HepG2 (cell line): ENCODE data around the gene TPPP2. TPM values are rescaled to one million over a fixed set of nuclear protein-coding genes. Genes with fewer than 3 reads are reported as not detected.
A peak's percentile ranks its signal among the peaks of the same experiment; 100 is the strongest.

Experiments used
- ATRX ChIP-seq: sonication (generic); formaldehyde crosslinking; IDR thresholded peaks from 2 replicates; pipeline ENCODE4 v1.4.0; 2020; ENCODE audit warnings: missing genetic modification reagents, borderline replicate concordance
- ERF ChIP-seq: IDR thresholded peaks from 2 replicates; pipeline ENCODE4 v1.6.1; 2018; ENCODE audit warnings: missing biosample characterization, missing genetic modification reagents
- GATAD1 ChIP-seq: IDR thresholded peaks from 2 replicates; pipeline ENCODE4 v1.6.1; 2016; ENCODE audit warnings: missing genetic modification reagents, missing compliant biosample characterization
- ISX ChIP-seq: sonication (generic); formaldehyde crosslinking; conservative IDR thresholded peaks from 2 replicates; pipeline ENCODE4 v1.5.0; 2020; ENCODE audit warnings: missing genetic modification reagents
- JUN ChIP-seq: sonication (generic); formaldehyde crosslinking; IDR thresholded peaks from 2 replicates; pipeline ENCODE4 v1.4.0; 2020; ENCODE audit warnings: mild to moderate bottlenecking, missing genetic modification reagents
- KLF16 ChIP-seq, 2 experiments: sonication (generic) in 1 of 2; formaldehyde crosslinking in 1 of 2; IDR thresholded peaks; 2 replicates each; pipeline versions ENCODE4 v1.6.1 to v1.8.0; 2016 to 2023; ENCODE audit warnings: missing genetic modification reagents in 2 of 2, missing compliant biosample characterization in 1 of 2
- NFYC ChIP-seq: IDR thresholded peaks from 2 replicates; pipeline ENCODE4 v1.6.1; 2016; ENCODE audit warnings: missing genetic modification reagents, missing compliant biosample characterization
- PAXIP1 ChIP-seq: sonication (generic); formaldehyde crosslinking; conservative IDR thresholded peaks from 2 replicates; pipeline ENCODE4 v1.4.0; 2020; ENCODE audit warnings: mild to moderate bottlenecking, missing genetic modification reagents, moderate library complexity
- PHF5A ChIP-seq: IDR thresholded peaks from one replicate; pipeline ENCODE4 v1.6.1; 2018; ENCODE audit warnings: low read depth, missing genetic modification reagents; ENCODE audit not compliant: unreplicated experiment
- POGK ChIP-seq: sonication (generic); formaldehyde crosslinking; conservative IDR thresholded peaks from 2 replicates; pipeline ENCODE4 v1.8.0; 2022; ENCODE audit warnings: mild to moderate bottlenecking, moderate library complexity, missing genetic modification reagents
- SMAD1 ChIP-seq: sonication (generic); formaldehyde crosslinking; IDR thresholded peaks from 2 replicates; pipeline ENCODE4 v1.4.0; 2020; ENCODE audit warnings: missing genetic modification reagents, low read depth, mild to moderate bottlenecking, borderline replicate concordance
- SRSF1 ChIP-seq: fragments of 200-400 bp; formaldehyde crosslinking; optimal IDR thresholded peaks from 2 replicates; pipeline ENCODE3; 2017; ENCODE audit warnings: mild to moderate bottlenecking, low read depth, low read length, moderate library complexity
- TARDBP ChIP-seq: sonication (generic); formaldehyde crosslinking; IDR thresholded peaks from 2 replicates; pipeline ENCODE4 v1.8.0; 2022; ENCODE audit warnings: mild to moderate bottlenecking, missing genetic modification reagents
- THAP7 ChIP-seq: sonication (generic); formaldehyde crosslinking; IDR thresholded peaks from 2 replicates; pipeline ENCODE4 v1.8.1; 2023; ENCODE audit warnings: mild to moderate bottlenecking, missing genetic modification reagents
- TOE1 ChIP-seq: sonication (generic); formaldehyde crosslinking; IDR thresholded peaks from 2 replicates; pipeline ENCODE4 v1.4.0; 2020; ENCODE audit warnings: mild to moderate bottlenecking, missing genetic modification reagents
- TSC22D2 ChIP-seq: sonication (generic); formaldehyde crosslinking; IDR thresholded peaks from 2 replicates; pipeline ENCODE4 v1.5.1; 2020; ENCODE audit warnings: missing genetic modification reagents, mild to moderate bottlenecking, borderline replicate concordance
- U2AF2 ChIP-seq: fragments of 200-400 bp; formaldehyde crosslinking; IDR thresholded peaks from 2 replicates; pipeline ENCODE4 v1.6.1; 2017; ENCODE audit warnings: low read depth, mild to moderate bottlenecking, low read length
- ZMYM2 ChIP-seq: sonication (generic); formaldehyde crosslinking; IDR thresholded peaks from 2 replicates; pipeline ENCODE4 v1.8.0; 2022; ENCODE audit warnings: mild to moderate bottlenecking, missing genetic modification reagents
- ZNF136 ChIP-seq: sonication (generic); formaldehyde crosslinking; IDR thresholded peaks from 2 replicates; pipeline ENCODE4 v1.8.1; 2022; ENCODE audit warnings: low read depth, mild to moderate bottlenecking, moderate library complexity, missing genetic modification reagents
- ZNF138 ChIP-seq: sonication (generic); formaldehyde crosslinking; IDR thresholded peaks from 2 replicates; pipeline ENCODE4 v1.5.0; 2020; ENCODE audit warnings: mild to moderate bottlenecking, low read depth, missing genetic modification reagents
- ZNF569 ChIP-seq: sonication (generic); formaldehyde crosslinking; IDR thresholded peaks from 2 replicates; pipeline ENCODE4 v1.5.0; 2020; ENCODE audit warnings: mild to moderate bottlenecking, missing genetic modification reagents, moderate library complexity, borderline replicate concordance
- ZNF572 ChIP-seq: sonication (generic); formaldehyde crosslinking; IDR thresholded peaks from 2 replicates; pipeline ENCODE4 v1.5.1; 2020; ENCODE audit warnings: mild to moderate bottlenecking, missing genetic modification reagents
- ZNF616 ChIP-seq: sonication (generic); formaldehyde crosslinking; IDR thresholded peaks from 2 replicates; pipeline ENCODE4 v1.5.0; 2020; ENCODE audit warnings: low read depth, mild to moderate bottlenecking, missing genetic modification reagents
- ZSCAN30 ChIP-seq: sonication (generic); formaldehyde crosslinking; IDR thresholded peaks from 2 replicates; pipeline ENCODE4 v1.5.0; 2020; ENCODE audit warnings: mild to moderate bottlenecking, missing genetic modification reagents
- polyA plus RNA-seq, 8 experiments: library from polyadenylated mRNA; depleted of rRNA in 3 of 8; stranded (reverse) in 7 of 8; unstranded in 1 of 8; fragments of >200 nt; fragmentation: Illumina TruSeq in 4 of 8; extraction: Trizol in 4 of 8; gene quantifications; 2 replicates each; pipeline versions ENCODE4 v1.2.1 to v1.2.3, GENCODE V29; 2011 to 2016; ENCODE audit warnings: low read depth in 4 of 8, missing spikeins in 1 of 8, mixed read lengths in 1 of 8; ENCODE audit not compliant: insufficient read depth in 1 of 8
- total RNA-seq, 5 experiments: library from RNA; depleted of rRNA; stranded (reverse); fragments of >200 nt; fragmentation: Illumina TruSeq; extraction: Trizol; gene quantifications; 2 replicates each; pipeline ENCODE4 v1.2.3, GENCODE V29; 2016; ENCODE audit warnings: low read depth in 1 of 5

Gene TPPP2
- total and polyA plus RNA-seq, 2 of the 13 experiments (the other 11 are each of a cell fraction or from before 2014, with no cell fraction given), result 0.58 to 4.2 TPM

- no peak for TF ChIP-seq ZNF138
- TF ChIP-seq ZNF616 (CRISPR knock-in tag), result no peak
- no peak for TF ChIP-seq JUN
- TF ChIP-seq ZNF136 (CRISPR knock-in tag), result no peak
- peak; percentile 75; the same call in 1 of the 2 replicates for TF ChIP-seq THAP7 (CRISPR knock-in tag)
- TF ChIP-seq GATAD1 (CRISPR knock-in tag), result peak; percentile 29; the same call in 1 of the 2 replicates
- 0 out of 4 replicates have a peak, but pooled peaks of 1 of the 2 experiments have one; percentile 24 for TF ChIP-seq KLF16 (CRISPR knock-in tag; IDR thresholded peaks at IDR 0.05)
- peak; percentile 57 for TF ChIP-seq SRSF1
- no peak for TF ChIP-seq NFYC (CRISPR knock-in tag)
- TF ChIP-seq SMAD1 (CRISPR knock-in tag), result peak; percentile 72; the same call in 1 of the 2 replicates
- peak; percentile 58 for TF ChIP-seq PAXIP1
- TF ChIP-seq TARDBP, result peak; percentile 17; the same call in 1 of the 2 replicates
- no peak for TF ChIP-seq ZSCAN30 (CRISPR knock-in tag)
- TF ChIP-seq TSC22D2, result 0 out of 2 replicates have a peak, but pooled peaks have one; percentile 13
- no peak for TF ChIP-seq ERF (CRISPR knock-in tag)
- no peak for TF ChIP-seq ATRX (CRISPR knock-in tag)
- no peak for TF ChIP-seq TOE1 (CRISPR knock-in tag)
- 0 out of 2 replicates have a peak, but pooled peaks have one; percentile 31 for TF ChIP-seq ISX (CRISPR knock-in tag)
- no peak for TF ChIP-seq ZNF569
- no peak for TF ChIP-seq U2AF2
- TF ChIP-seq POGK, result no peak
- peak; percentile 44 for TF ChIP-seq PHF5A (CRISPR knock-in tag)
- peak; percentile 97 for TF ChIP-seq ZNF572 (CRISPR knock-in tag)
- TF ChIP-seq ZMYM2, result no peak
These were observed 40.7 kb downstream of the TPPP2 start (continued) for GRCh38 chr14:21070610-21071224.
